A673 (cell line): ENCODE measurements around the gene ZNF37A.

Experiments
- CTCF ChIP-seq: fragments of 300-800, 200-600 bp; sonication (generic); conservative IDR thresholded peaks from 2 replicates; pipeline ENCODE4 v1.5.1; 2017; ENCODE audit warnings: low read depth, mild to moderate bottlenecking, antibody characterized with exemption, low read length, moderate library complexity, mixed read lengths
- EZH2 ChIP-seq: fragments of 200-600 bp; sonication (generic); IDR thresholded peaks from 2 replicates; pipeline ENCODE4 v1.6.1; 2017; ENCODE audit warnings: borderline replicate concordance, low read depth, mild to moderate bottlenecking, mixed read lengths, antibody characterized with exemption, low read length; ENCODE audit not compliant: poor library complexity, severe bottlenecking

- TF ChIP-seq EZH2 (no peak), CTCF (no peak)
These were observed 80.2 kb downstream of the ZNF37A start for GRCh38 chr10:38174336-38174735.
